SU-DHL-6 (cell line): ENCODE data around the gene ARHGDIB.

Experiments used
- H2AFZ ChIP-seq: fragments of 200-600 bp; sonication (generic); 2 replicates; pipeline ENCODE4 v1.6.1; 2014; ENCODE audit warnings: low read depth, mild to moderate bottlenecking, moderate library complexity, mixed read lengths, antibody characterized with exemption, low read length; ENCODE audit not compliant: severe bottlenecking
- H3F3A ChIP-seq: fragments of 200-600 bp; shearing (Covaris generic); 2 replicates; pipeline ENCODE4 v1.6.0; 2016; ENCODE audit warnings: antibody characterized with exemption, mild to moderate bottlenecking; ENCODE audit not compliant: insufficient read depth
- H3K27ac ChIP-seq: fragments of 200-600 bp; sonication (generic); 2 replicates; pipeline ENCODE4 v1.5.1; 2016; ENCODE audit warnings: low read depth, mild to moderate bottlenecking, low read length, moderate library complexity, mixed read lengths
- H3K27me3 ChIP-seq: fragments of 200-600 bp; sonication (generic), shearing (Covaris generic); 2 replicates; pipeline ENCODE4 v1.6.0; 2014; ENCODE audit warnings: mild to moderate bottlenecking, low read length
- H3K36me3 ChIP-seq: fragments of 200-600 bp; sonication (generic); 2 replicates; pipeline ENCODE4 v1.6.1; 2014; ENCODE audit warnings: mild to moderate bottlenecking, low read length, mixed read lengths
- H3K4me2 ChIP-seq: fragments of 300-600, 200-600 bp; shearing (Covaris generic), sonication (generic); 2 replicates; pipeline ENCODE4 v1.6.0; 2014; ENCODE audit warnings: low read length, low read depth, mild to moderate bottlenecking; ENCODE audit not compliant: poor library complexity, severe bottlenecking
- H3K4me3 ChIP-seq: fragments of 200-600 bp; sonication (generic); 2 replicates; pipeline ENCODE4 v1.5.1; 2014; ENCODE audit warnings: antibody characterized with exemption, low read length, mild to moderate bottlenecking, mixed read lengths; ENCODE audit not compliant: insufficient read depth, poor library complexity, severe bottlenecking
- H3K79me2 ChIP-seq: fragments of 200-600 bp; sonication (generic); 2 replicates; pipeline ENCODE4 v1.6.1; 2014; ENCODE audit warnings: mild to moderate bottlenecking, low read length, moderate library complexity; ENCODE audit not compliant: insufficient read depth
- H3K9ac ChIP-seq: fragments of 200-600 bp; sonication (generic); 2 replicates; pipeline ENCODE4 v1.7.0; 2014; ENCODE audit warnings: mild to moderate bottlenecking, low read length
- H3K9me2 ChIP-seq: fragments of 200-600 bp; sonication (generic); replicated peaks from 2 replicates; pipeline ENCODE4 v1.6.1; 2014; ENCODE audit warnings: low read length; ENCODE audit not compliant: insufficient read depth
- H3K9me3 ChIP-seq: fragments of 200-600 bp; sonication (generic); 2 replicates; pipeline ENCODE4 v1.6.1; 2014; ENCODE audit warnings: low read length, mixed read lengths; ENCODE audit not compliant: insufficient read depth
- H4K20me1 ChIP-seq: fragments of 200-600 bp; sonication (generic); 2 replicates; pipeline ENCODE4 v1.6.1; 2014; ENCODE audit warnings: low read depth, mild to moderate bottlenecking, antibody characterized with exemption, low read length, moderate library complexity, mixed read lengths
- CTCF ChIP-seq: fragments of 200-600 bp; sonication (generic); IDR thresholded peaks from one replicate; pipeline ENCODE4 v1.5.1; 2017; ENCODE audit warnings: antibody characterized with exemption, mild to moderate bottlenecking, low read length, moderate library complexity; ENCODE audit not compliant: insufficient read depth, poor library complexity, severe bottlenecking
- EZH2phosphoT487 ChIP-seq: fragments of 200-600 bp; sonication (generic), shearing (Covaris generic); conservative IDR thresholded peaks from 2 replicates; pipeline ENCODE4 v1.6.1; 2018; ENCODE audit warnings: mild to moderate bottlenecking, antibody characterized with exemption, low read length, moderate library complexity, mixed read lengths

ARHGDIB gene

GRCh38 chr12:14989790-14990189 lies 28.4 kb upstream of the ARHGDIB start:
- no peaks in the 10 kb centered on the region for H3F3A ChIP-seq
- no peak overlapping the region for H3K4me2 ChIP-seq
- no peak overlapping the region for H2AFZ ChIP-seq
- H3K9ac ChIP-seq, result no peak overlapping the region
- no peaks in the 10 kb centered on the region for H3K9me2 ChIP-seq
- H3K4me3 ChIP-seq, result no peak overlapping the region
- H3K27me3 ChIP-seq, result no peaks in the 10 kb centered on the region
- H3K79me2 ChIP-seq, result no peaks in the 10 kb centered on the region
- no peak overlapping the region for H3K27ac ChIP-seq
- no peaks in the 10 kb centered on the region for H3K36me3 ChIP-seq
- H4K20me1 ChIP-seq, result no peaks in the 10 kb centered on the region
- H3K9me3 ChIP-seq, result no peaks in the 10 kb centered on the region
- TF ChIP-seq EZH2phosphoT487 (no peak), CTCF (no peak)

GRCh38 chr12:14988035-14988434 lies 26.6 kb upstream of the ARHGDIB start:
- no peaks in the 10 kb centered on the region for H3F3A ChIP-seq
- H3K27me3 ChIP-seq, result no peaks in the 10 kb centered on the region
- H3K27ac ChIP-seq, result no peak overlapping the region
- H3K36me3 ChIP-seq, result no peaks in the 10 kb centered on the region
- H3K9me2 ChIP-seq, result no peaks in the 10 kb centered on the region
- no peak overlapping the region for H2AFZ ChIP-seq
- TF ChIP-seq CTCF, result no peak
- no peak for TF ChIP-seq EZH2phosphoT487
- H3K4me2 ChIP-seq, result no peak overlapping the region
- H4K20me1 ChIP-seq, result no peaks in the 10 kb centered on the region
- no peak overlapping the region for H3K9ac ChIP-seq
- H3K9me3 ChIP-seq, result no peaks in the 10 kb centered on the region
- H3K4me3 ChIP-seq, result no peak overlapping the region
- H3K79me2 ChIP-seq, result no peaks in the 10 kb centered on the region

- Histone ChIP-seq H3F3A (no peaks in the 10 kb centered on the region), H3K9me2 (no peaks in the 10 kb centered on the region), H3K27me3 (no peaks in the 10 kb centered on the region), H3K4me3 (no peak overlapping the region), H2AFZ (no peak overlapping the region), H3K9me3 (no peaks in the 10 kb centered on the region), H3K27ac (no peak overlapping the region), H3K9ac (no peak overlapping the region), H3K36me3 (no peaks in the 10 kb centered on the region), H3K4me2 (no peak overlapping the region), H3K79me2 (no peaks in the 10 kb centered on the region), H4K20me1 (no peaks in the 10 kb centered on the region)
- TF ChIP-seq CTCF, result no peak
- TF ChIP-seq EZH2phosphoT487, result no peak
Observed at GRCh38 chr12:14986449-14986848, 25.0 kb upstream of the ARHGDIB start.
